Coronary artery (tissue), 2 donors: Measurements from ENCODE around the gene SELP.

Source experiments
- DNase-seq: peaks from one replicate; pipeline ENCODE4 v3.0.0-alpha.2; 2017; ENCODE audit warnings: low spot score
- H3K27ac ChIP-seq, 2 donors: fragments of 200-600 bp; sonication (generic); one replicate each; pipeline ENCODE4 v1.5.1; 2016 to 2019
- H3K4me3 ChIP-seq: fragments of 200-600 bp; sonication (generic); 2 replicates; pipeline ENCODE4 v1.5.1; 2016; ENCODE audit warnings: mild to moderate bottlenecking, moderate library complexity
- TF ChIP-seq, protein P1 (sequence below): fragments of 200-600 bp; sonication (generic); IDR thresholded peaks from one replicate; pipeline ENCODE4 v1.5.1; 2019; ENCODE audit warnings: antibody characterized with exemption

Gene SELP

DNA sequence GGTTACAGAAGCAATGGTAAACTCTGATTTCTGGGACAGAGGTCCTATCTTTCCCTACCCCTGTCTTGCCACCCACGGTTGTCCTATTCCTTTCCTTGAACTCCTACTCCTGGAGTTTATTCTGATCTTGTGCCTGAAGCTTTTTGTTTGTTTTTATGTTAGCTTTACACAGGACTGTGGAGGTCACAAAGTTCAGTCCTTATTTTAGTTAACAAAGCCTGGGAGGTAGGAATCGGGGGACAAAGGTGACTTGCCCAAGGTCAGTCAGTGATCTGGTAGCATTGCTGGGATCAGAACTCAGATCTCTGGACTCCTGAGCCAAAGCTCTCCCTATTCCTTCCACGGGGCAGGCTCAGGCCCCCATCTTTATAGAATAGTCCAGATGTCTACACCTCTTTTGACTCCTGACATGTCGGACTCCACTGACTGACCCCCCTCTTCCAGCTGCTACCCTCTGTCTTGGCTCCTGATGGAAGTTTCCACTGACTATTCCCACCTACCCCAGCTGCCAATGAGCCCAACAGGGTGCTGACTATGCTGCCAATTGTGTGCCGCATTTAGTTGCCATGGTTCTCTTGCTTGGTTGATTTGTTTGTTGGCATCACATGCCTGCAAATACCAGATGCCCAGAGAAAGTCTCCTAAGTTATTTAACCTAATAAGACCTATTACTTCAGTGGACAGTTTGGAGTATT lies 53.5 kb downstream of the SELP start:
- Histone ChIP-seq H3K27ac (no peak overlapping the region), H3K4me3 (no peak overlapping the region)
- DNase-seq: no peak
- TF ChIP-seq, protein P1, sequence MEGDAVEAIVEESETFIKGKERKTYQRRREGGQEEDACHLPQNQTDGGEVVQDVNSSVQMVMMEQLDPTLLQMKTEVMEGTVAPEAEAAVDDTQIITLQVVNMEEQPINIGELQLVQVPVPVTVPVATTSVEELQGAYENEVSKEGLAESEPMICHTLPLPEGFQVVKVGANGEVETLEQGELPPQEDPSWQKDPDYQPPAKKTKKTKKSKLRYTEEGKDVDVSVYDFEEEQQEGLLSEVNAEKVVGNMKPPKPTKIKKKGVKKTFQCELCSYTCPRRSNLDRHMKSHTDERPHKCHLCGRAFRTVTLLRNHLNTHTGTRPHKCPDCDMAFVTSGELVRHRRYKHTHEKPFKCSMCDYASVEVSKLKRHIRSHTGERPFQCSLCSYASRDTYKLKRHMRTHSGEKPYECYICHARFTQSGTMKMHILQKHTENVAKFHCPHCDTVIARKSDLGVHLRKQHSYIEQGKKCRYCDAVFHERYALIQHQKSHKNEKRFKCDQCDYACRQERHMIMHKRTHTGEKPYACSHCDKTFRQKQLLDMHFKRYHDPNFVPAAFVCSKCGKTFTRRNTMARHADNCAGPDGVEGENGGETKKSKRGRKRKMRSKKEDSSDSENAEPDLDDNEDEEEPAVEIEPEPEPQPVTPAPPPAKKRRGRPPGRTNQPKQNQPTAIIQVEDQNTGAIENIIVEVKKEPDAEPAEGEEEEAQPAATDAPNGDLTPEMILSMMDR: no peak

- no peak for DNase-seq
- Histone ChIP-seq H3K27ac (no peak overlapping the region), H3K4me3 (no peak overlapping the region)
- TF ChIP-seq, protein P1: no peak
Measured at GRCh38 chr1:169574336-169574735, 55.6 kb downstream of the SELP start.

GRCh38 chr1:169572187-169572586 lies 57.7 kb downstream of the SELP start:
- Histone ChIP-seq H3K27ac (no peak overlapping the region), H3K4me3 (no peak overlapping the region)
- no peak for DNase-seq
- TF ChIP-seq, protein P1: no peak

DNA sequence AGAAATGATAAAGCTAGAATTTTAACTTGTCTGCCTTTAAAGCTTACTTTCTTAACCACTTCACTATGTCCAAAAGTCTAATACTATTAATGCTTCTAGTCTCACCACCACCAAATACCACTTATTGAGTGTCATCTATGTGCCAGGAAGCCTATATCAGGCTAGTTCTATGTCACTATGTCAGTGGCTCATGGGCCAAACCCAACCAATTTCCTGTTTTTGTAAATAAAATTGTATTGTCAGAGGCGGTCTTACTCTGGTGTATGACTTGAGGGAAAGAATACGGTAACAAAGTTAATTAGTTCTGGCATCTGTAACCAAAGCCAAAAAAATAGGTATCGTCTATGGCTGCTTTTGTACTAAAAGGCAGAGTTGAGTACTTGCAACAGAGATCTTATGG lies 58.5 kb downstream of the SELP start:
- no peak for DNase-seq
- H3K27ac ChIP-seq: no peak overlapping the region
- H3K4me3 ChIP-seq: no peak overlapping the region
- TF ChIP-seq, protein P1: no peak

DNA sequence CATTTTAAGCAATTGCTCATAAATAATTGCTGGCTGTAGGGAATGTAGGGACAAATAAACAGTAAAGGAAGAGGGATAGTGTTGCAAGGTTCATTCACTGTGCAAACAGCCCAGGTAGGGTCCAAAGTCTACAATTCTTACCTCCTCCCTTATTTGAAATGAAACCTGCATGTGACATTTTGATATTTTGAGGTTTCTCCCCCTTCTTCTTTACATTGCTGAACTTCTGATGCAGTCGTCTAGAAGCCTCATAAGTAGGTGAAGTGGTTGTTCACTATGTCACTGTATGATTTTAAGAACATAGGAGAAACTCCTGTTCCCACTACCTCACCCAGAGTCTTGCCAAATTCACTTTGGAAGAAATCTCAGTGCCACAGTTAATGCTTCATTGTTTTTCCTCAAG lies 59.8 kb downstream of the SELP start:
- Histone ChIP-seq H3K27ac (no peak overlapping the region), H3K4me3 (no peak overlapping the region)
- no peak for DNase-seq
- TF ChIP-seq, protein P1: no peak

DNA sequence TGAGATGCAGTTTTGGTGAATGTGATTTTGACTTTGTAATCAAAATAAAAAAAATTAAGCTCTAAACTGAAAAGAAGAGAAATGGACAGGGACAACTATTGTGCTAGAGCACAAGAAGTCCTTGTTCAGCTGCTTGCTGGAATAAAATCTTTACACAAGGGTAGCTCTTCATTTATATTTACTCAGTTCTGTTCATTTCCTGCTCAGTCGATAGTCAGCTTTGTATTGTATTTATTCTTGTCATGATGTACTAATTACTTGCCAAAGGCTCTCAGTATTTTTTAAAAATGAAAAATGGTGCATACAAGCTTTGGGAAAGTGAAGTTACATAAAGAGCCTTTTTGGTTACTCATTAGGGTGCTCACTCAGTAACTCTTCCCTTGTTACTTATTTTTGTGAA lies 61.4 kb downstream of the SELP start:
- DNase-seq: no peak
- Histone ChIP-seq H3K4me3 (no peak overlapping the region), H3K27ac (no peak overlapping the region)
- TF ChIP-seq, protein P1: no peak
